Measurements from ENCODE around the gene CDKAL1.

Gene CDKAL1

DNA sequence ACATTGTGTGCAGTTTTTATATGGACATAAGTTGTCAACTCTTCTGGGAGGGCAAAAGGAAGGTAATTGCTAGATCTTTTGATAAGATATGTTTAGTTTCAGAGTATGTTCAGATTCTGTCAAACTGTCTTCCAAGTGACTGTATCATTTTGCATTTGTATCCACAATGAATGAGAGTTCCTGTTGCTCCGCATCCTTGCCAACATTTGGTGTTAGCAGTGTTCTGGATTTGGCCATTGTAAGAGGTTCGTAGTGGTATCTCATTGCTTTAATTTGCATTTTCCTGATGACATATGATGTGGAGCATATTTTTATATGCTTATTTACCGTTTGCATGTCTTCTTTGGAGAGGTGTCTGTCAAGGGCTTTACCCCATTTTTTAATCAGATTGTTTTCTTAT is 150.2 kb downstream of the CDKAL1 start:
- no peak for DNase-seq

DNA sequence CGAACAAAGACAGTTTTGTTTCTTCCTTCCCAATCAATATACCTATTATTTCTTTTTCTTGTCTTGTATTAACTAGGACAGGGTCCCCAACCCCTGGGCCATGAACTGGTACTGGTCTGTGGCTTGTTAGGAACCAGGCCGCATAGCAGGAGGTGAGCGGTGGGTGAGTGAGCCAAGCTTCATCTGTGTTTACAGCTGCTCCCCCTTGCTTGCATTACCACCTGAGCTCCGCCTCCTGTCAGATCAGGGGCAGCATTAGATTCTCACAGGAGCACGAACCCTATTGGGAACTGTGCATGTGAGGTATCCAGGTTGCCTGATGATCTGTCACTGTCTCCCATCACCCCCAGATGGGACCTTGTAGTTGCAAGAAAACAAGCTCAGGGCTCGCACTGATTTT is 151.9 kb downstream of the CDKAL1 start:
- DNase-seq = no peak

DNA sequence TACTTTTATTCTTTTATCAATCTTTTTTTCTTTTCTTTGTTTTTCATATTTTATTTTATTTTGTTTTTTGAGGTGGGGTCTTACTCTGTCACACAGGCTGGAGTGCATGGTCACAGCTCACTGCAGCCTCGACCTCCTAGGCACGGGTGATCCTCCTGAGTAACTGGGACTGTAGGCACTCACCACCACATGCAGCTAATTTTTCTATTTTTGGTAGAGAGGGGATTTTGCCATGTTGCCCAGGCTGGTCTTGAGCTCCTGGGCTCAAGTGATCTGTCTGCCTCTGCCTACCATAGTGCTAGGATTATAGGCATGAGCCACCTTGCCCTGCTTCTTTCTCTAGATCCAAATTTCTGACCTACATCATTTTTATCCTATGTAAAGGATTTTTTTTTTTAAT is 153.2 kb downstream of the CDKAL1 start:
- DNase-seq = no peak

DNA sequence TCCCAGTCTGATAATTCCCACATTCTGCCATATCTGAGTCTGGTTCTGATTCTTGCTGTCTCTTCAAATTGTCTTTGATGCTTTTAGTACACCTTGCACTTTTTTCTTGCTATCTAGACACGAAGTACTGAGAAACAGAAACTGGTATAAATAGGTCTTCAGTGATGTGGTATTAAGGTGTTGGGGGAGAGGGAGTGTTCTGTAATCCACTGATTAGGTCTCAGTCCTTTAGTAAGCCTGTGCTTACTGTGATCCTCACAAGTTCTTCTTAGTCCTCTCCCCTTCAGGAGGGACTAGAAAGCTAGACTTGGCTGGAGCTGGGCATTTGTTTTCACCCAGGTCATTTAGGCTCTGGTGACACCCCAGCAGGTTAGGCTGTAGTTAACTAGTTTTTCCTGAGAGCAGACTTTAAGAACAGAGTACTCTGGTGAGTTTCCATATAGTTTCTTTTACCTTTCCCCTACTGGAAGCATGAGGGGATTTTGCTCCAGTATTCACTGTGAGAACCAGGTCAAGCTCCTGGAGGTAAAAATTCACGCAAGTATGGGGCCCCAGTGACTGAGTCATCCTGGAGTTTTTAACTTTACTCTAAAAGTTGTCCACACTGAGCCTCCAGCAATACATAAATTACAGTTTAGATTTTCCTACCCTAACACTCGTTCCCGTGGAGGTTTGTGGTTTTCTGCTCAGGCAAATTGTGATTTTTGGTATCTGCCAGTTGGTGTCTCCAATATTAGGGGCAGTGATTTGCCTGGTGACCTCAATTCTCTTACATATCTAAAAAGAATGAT is 154.6 kb downstream of the CDKAL1 start:
- DNase-seq = no peak

DNA sequence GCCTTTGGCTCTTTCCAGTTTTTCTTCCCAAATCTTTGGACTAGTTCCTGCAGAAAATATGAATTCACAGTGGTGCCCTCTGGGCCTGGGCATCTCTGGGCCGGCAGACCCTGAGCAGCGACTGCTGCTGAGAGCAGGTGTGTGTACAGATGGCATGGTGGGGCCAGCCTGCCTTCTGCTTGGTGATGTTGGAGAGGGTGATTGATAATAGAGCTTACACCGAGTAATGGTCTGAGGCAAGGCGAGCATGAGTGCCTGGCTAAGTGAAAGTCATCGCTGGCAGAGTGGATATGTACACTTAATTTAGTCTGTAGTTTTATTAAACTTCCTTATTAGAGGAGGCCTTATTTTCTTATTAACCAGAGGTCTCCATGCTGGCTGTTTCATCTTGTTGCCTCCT is 156.9 kb downstream of the CDKAL1 start:
- DNase-seq = no peak

DNA sequence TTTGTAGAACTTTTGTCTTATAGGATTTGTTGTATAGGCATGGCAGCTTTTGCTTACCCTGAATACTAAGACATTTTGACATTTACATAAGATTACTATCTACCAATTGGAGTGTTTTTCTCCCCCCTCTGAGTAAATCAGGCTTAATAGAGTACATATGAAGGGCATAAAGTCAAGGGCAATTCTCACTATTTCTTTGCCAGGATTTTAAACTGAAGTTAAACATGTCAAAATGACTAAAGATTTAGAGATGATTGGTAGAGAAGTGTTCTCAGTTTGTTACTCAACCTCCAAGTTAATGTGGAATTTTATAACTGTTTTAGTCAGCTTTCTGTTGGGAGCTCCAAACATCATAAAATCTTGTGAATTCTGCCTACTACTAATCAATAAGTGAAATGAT is 157.8 kb downstream of the CDKAL1 start:
- no peak for DNase-seq

DNA sequence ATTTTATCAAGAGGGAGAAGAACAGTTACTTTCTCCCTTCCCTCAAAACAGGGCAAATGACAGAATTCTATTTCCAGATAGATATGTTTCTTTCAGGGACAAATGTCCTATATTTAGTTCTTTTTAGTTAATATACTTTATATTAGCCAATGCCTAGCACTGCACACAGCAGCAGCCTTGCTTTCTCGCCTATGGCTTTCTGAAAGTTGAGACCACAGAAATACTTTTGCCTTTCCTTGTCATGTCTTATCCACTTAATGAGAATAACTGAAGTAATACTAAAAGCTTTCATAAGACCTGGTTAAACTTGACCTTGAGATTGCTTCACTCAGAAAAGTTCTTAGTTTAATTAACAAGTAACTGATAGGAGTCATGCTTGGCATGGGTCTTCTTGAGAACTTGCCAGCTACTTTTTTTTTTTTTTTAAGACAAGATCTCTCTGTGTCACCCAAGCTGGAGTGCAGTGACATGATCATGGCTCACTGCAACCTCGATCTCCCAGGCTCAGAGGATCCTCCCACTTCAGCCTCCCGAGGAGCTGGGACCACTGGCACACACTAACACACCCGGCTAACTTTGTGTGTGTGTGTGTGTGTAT is 159.3 kb downstream of the CDKAL1 start:
- no peak for DNase-seq

DNA sequence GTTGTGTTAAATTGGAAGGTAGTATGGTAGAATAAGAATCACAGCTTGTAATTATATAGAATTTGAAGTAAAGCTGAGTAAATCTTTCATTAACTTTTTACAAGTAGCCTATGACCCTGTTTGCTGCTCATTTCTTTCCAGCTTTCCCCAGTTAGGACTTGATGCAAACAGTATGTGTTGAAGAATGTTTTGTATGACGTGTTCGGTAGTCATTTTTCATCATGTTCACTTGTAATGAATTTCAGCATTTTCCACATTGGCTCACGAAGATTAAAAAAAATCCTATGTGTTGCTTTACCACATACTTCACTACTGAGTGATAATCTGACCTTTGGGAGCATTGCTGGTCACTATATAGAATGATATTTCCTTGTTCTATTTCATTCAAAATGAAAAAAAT is 162.4 kb downstream of the CDKAL1 start:
- no peak for DNase-seq

DNA sequence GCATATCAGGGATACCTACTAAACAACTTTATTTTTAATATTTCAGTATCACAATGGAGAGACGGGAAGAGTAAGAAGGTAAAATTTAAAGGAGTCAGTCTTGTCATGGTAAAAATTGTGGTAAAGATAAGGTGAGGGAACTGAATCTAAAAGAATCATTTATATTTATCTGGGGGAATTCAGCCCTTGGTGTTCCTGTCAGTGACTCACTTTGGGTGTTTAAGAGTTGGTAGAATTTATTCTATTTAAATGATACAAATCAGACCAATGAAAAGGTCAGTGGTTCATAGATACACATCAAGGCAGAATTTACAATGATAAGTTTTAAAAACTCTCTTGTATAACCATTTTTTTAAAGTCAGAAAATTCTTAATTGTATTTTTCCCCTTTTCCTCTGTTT is 164.4 kb downstream of the CDKAL1 start:
- no peak for DNase-seq

DNA sequence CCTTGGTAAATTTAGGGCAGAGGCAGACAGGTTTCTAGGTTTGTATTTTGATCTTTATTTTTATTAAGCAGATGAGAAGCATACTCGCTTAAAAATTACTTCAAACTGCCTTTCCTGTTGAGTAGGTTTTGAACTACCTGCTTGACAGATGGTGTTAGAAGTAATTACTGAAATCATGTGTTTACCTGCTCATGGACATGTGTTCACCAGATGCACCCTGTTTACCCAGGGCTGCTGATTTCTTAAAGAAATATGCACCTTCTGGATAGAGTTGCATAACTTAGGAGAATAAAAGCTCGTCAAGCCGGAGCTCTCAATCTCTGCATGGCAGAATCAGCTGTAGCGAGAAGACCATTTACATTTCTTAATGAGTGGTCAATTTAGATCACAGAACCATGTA is 165.1 kb downstream of the CDKAL1 start:
- no peak for DNase-seq

DNA sequence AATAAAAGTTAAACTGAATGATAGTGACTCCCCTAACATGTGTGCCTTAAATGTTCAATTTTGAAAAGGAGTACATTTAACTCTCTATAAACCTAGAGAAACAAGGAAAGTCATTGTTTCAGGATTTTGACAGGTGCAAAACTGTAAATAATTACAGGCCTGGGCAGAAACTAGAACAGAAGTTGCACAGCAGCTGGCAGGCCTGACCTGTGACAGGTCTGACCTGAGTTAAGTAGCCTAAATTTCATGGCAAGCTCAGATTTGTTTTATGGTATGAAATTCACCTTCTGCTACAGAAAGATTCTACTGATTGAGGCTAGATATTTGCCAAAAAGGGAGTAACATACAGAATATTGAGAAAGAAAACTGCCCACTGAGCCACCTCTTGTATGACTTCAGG is 166.1 kb downstream of the CDKAL1 start:
- DNase-seq = no peak

DNA sequence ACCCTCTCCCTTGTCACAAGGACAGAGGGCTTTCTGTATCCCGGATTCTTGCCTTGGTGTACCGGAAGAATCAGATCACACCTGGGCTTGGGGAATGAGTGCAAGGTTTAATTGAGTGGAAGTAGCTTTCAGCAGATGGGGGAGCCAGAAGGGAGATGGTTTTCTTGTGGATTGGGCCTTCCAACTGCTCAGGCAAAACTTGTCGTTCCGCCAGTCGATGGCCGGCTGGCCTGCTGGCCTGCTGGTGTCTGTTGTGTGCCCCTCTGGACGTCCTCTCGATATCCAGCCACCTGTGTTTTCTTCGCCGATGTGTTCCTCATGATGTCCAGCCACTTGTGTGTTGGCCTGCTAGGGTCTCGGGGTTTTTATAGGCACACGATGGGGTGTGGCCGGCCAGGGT is 168.1 kb downstream of the CDKAL1 start:
- DNase-seq = no peak

DNA sequence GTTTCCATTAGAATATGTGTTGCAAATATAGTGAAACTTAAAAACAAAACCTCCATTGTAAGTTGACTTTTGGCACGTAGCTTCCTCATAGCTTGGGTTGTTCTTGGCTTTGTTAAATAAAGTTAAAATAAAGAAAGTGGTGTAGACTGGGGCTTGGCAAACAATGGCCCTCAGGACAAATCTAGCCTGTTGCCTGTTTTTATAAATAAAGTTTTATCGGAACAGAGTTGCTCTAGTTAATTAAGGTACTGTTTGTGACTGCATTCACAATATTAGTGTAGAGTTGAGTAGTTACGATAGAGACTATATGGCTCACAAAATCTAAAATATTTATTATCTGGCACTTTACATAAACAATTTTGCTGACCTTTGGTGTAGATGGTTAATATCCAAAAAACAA is 168.8 kb downstream of the CDKAL1 start:
- no peak for DNase-seq

DNA sequence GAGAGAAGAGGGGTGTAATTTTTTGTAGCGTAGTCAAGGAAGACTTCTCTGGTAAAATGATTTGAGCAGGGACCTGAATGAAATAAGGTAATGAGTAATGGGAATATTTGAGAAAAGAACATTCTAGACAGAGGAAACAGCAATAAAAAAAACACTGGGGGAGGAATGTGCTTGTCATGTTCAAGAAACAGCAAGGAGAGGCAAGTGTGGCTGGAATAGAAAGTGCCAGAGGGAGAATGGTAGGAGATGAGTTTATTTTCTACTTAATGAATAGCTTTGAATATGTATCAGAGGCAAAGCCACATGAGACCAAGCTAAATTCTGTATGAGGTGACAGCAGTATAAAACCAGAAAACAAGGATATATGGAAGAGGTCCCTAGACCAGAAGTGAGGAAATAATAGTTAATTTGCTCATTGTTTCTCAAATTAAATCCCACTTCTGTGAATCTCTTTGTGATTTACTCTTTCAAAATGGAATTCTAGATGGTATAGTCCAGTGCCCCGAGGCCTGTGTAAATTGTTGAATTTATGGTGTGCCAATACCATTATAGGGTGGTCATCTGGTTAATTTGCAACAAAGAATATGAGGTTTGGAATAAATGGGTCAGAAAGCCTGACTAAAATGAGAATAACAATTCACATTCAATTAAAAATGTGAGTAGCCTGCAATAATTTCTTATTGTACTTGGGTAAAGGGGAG is 170.2 kb downstream of the CDKAL1 start:
- no peak for DNase-seq

DNA sequence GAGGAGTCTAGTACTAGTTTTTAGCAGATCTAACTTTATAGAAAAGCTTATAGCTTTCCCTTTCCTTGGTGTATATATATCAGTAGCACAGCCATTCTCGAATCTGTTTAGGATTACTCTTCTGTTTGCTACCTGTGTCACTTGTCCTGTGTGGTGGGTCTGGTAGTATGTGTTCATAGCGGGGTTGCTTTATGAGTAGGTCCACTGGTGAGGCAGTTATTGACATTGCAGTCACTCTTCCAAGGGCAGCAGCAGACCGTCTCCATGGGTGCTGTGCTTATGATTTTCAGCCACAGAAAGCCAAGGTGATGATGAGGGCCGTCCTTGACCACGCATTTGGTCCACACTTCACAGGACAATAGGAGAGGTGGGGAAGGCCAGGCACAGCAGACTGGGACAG is 171.5 kb downstream of the CDKAL1 start:
- DNase-seq = no peak

DNA sequence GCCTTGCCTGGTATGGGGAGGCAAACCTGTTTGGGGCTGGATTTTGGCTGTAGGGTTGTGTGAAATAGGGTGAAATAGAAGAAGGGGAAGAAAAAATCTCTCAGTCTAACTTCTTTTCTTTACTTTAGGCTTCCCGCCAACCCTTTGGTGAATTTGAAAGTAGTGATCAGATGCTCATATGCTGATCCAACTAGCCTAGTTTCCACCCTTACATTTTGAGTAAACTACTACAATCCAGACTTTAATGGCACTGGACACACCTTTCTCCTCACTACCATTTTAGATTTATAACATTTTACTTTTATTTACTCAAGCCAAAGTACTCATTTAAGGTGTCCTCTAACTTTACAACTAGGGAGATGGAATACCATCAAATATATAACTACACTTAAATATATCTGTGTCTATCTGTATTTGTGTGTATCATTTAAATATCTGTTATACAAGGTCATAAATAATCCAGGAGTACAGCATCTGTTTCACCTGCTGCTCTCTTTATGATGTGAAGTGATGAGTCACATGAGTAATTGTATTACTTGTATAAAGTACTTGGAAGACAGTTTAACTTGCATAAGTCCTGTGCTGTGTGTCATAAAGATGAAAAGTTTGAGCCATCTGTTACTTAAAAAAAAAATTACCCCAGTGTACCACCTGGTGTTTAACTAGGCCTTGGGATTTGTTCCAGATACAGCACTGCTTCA is 172.1 kb downstream of the CDKAL1 start:
- no peak for DNase-seq

DNA sequence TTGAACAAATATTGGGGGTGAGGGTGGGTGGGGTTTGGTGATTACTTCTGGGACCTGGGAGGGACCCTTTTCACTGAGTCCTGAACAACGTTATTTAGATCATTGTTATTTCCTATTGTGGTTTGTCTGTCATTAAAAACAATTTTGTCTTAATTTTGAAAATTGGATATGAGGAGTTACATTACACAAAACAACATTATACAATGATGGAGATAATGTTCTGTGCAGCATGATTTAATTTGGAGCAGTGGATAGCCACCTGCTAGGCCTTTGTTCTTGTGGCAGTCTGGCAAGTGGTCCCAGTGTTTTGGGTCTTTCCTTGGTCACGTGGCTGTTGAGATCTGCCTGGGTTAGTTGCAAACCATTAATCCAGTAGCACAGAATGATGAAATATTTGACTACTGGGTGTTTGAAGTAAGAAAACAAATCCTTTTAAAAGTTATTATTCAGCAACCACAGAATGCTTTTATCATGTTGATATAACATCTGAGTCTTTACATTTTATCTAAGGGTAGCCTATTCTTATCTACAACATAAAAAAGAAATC is 172.8 kb downstream of the CDKAL1 start:
- no peak for DNase-seq

DNA sequence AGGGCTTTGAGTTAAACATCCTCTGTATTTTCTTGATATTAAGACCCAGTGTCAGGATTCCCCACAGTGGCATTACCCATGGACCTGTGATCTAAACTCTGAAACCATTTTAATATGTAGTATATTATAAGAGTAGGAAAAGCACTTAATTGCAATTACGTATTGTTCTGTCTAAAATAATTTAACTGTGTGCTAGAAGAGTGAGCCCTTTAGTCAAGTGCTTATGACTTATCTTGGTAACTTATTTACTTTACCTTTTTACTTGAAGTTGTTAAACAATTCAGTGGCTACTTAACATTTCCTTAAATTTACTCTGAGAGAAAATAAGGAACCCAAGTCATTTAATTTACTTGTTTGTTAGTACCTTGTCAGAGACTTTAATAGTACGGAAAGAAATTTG is 173.6 kb downstream of the CDKAL1 start:
- DNase-seq = no peak

DNA sequence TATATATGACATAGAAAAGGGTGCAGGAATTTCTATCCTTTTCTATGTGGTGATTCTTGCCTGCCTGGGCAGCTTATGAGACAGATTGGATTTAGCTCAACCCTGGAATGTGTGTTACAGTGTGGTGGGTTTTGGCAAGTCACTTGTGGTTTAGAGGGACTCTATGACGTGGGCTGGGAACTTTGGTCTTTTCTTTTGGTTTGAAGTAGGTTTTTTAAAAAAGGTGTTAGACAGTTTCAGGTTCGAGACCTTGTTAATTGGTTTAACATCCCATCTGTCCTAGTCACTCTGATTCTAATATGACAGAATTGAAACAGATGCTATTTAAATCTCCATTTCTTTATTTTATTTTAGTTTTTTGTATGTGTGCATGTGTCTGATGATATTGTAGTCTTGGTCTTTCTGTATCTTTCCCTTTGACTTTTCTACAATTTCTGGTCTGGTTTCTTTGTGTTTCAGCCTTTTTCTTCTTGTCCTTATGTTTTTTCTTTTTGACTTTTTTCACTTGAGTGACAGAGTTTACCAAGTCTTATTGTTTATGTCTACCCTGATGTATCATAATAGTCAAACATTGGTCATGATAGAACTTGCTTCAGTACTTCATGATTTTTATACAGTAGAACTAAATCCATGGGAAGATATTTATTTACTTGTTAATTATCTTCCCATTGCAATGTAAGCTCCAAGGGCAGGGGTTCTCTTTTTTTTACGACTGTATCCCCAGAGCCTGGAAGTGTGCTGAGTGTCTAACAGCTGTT is 174.3 kb downstream of the CDKAL1 start:
- no peak for DNase-seq

DNA sequence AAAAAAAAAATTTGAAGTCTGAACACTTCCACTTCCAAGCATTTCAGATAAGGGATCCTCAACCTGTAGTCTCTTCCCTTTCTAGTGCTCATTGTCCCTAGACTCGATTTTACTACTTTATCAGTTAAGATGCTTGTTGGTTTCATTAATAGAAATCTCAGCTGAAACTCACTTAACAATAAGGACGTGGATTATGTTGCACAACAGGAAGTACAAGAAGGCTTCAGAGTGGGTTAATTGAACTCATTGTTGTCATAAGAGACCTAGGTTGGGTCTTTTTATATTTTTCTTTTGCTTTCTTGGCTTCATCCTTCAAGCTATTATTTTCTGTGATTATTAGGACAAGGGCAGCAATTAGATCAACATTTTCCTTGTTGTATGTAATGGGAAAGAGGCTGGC is 175.2 kb downstream of the CDKAL1 start:
- DNase-seq = no peak

DNA sequence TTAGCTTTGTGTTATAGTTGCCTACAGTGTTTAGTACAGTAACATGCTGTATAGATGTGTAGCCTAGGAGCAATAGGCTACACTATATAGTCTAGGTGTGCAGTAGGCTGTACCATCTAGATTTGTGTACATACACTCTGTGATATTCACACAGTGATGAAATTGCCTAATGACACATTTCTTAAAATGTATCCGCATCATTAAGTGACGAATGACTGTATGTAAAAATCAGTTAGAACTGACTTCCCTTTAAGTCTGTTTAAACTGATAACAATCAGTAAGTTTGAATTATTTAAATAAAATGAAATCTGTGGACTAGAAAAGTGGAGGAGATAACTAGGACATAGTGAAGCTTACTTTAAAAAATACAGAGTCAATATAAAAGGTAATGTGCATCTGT is 176.1 kb downstream of the CDKAL1 start:
- no peak for DNase-seq

DNA sequence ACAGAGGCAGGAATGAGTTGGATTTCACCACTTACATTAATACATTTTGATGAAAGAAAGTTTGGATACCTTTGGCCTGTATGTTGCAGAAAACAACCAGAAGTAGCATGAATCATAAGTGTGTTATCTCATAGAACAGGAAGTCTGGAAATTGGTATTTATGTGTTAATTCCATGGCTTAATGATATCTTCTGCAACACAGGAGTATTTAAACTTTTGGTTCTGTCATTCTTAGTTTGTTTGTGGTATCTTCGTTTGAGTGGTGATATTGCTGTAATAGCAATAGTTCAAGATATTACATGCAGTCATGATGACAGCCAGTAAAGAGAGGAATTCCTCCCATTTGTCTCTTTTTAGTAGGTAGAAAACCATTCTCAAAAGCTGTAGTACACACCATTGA is 177.3 kb downstream of the CDKAL1 start:
- no peak for DNase-seq

DNA sequence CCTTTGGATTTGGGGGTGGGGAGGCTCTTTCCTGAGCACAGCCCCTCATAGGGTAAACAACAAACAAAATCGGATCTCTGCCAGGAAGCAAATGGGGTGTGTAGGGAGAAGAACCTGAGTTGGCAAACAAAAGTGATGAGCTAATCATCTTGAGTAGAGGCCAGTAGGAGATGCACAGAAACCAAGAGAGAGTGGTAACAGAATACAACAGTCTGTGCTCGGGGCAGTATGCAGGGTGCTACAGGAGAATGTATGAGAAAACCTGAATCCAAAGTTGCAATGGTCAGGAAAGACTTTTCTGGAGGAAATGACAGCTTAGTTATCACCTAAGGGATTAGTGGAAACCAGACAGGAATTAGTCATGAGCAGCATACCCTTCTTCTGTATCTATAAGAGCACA is 177.8 kb downstream of the CDKAL1 start:
- no peak for DNase-seq

Data from activated naive CD4-positive, alpha-beta T cell (primary cell).